NB4 (cell line): ENCODE measurements around the gene GRIK2.

Experiments
- DNase-seq: peaks from one replicate; pipeline ENCODE4 v3.0.0; 2010; ENCODE audit warnings: low read depth
- H3K4me3 ChIP-seq: one replicate; pipeline ENCODE4 v1.5.1; 2011; ENCODE audit warnings: mild to moderate bottlenecking, low read depth, low read length, moderate library complexity
- MYC ChIP-seq: IDR thresholded peaks from 2 replicates; pipeline ENCODE4 v1.6.1; 2011; ENCODE audit warnings: low read depth, low read length
- POLR2A ChIP-seq: IDR thresholded peaks from 2 replicates; pipeline ENCODE4 v1.6.1; 2011; ENCODE audit warnings: mild to moderate bottlenecking; ENCODE audit not compliant: insufficient read length; ENCODE audit errors: extremely low read depth
- TF ChIP-seq, protein P1 (sequence below): IDR thresholded peaks from 2 replicates; pipeline ENCODE4 v1.6.1; 2011; ENCODE audit warnings: low read depth, low read length
- TF ChIP-seq, protein P2 (sequence below): IDR thresholded peaks from one replicate; pipeline ENCODE4 v1.5.1; 2012; ENCODE audit warnings: low read depth, low read length

The GRIK2 gene

DNA sequence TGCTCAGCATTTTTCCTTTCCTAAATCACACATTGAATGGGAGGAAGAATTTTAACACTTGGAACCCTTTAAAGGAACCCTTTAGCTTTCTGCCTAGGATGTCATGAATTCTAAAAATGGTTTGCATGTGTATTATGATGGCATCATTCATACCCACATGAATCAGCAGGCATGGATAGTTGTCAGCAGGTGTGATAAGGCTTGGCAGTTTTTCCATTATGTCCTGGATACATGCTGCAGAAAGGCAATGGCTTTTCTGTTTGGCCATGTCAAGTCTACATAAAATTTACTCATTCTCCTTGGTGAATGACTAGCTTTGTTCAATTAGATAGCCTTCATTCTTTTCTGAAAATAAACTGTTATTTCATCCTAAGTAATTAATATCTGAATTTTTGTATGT lies 353.7 kb downstream of the GRIK2 start:
- H3K4me3 ChIP-seq, result no peak overlapping the region
- no peak for DNase-seq
- TF ChIP-seq POLR2A, result no peak
- TF ChIP-seq, protein P1, sequence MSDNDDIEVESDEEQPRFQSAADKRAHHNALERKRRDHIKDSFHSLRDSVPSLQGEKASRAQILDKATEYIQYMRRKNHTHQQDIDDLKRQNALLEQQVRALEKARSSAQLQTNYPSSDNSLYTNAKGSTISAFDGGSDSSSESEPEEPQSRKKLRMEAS, result no peak
- TF ChIP-seq, protein P2, sequence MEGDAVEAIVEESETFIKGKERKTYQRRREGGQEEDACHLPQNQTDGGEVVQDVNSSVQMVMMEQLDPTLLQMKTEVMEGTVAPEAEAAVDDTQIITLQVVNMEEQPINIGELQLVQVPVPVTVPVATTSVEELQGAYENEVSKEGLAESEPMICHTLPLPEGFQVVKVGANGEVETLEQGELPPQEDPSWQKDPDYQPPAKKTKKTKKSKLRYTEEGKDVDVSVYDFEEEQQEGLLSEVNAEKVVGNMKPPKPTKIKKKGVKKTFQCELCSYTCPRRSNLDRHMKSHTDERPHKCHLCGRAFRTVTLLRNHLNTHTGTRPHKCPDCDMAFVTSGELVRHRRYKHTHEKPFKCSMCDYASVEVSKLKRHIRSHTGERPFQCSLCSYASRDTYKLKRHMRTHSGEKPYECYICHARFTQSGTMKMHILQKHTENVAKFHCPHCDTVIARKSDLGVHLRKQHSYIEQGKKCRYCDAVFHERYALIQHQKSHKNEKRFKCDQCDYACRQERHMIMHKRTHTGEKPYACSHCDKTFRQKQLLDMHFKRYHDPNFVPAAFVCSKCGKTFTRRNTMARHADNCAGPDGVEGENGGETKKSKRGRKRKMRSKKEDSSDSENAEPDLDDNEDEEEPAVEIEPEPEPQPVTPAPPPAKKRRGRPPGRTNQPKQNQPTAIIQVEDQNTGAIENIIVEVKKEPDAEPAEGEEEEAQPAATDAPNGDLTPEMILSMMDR, result no peak
- no peak for TF ChIP-seq MYC

DNA sequence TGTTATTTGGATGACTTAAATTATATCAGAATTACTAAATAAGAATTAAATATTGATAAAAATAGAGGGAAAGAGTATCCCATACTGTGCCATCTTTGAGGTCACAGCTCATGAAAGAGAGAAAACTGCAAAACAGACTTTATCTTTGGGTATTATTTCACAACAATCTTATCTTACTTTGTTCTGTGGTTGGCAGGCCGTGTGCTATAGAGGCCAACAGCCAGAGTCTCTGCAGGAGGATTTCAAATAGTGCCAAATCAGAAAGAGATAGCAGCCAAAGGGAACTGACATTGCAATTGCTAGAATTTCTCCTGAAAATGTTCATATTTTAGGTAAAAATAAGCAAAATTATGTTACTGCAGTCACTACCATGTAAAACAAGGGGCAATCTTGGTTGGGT lies 354.2 kb downstream of the GRIK2 start:
- DNase-seq, result peak; percentile 23
- TF ChIP-seq, protein P2, result no peak
- TF ChIP-seq MYC, result no peak
- TF ChIP-seq, protein P1, result no peak
- TF ChIP-seq POLR2A, result no peak

DNA sequence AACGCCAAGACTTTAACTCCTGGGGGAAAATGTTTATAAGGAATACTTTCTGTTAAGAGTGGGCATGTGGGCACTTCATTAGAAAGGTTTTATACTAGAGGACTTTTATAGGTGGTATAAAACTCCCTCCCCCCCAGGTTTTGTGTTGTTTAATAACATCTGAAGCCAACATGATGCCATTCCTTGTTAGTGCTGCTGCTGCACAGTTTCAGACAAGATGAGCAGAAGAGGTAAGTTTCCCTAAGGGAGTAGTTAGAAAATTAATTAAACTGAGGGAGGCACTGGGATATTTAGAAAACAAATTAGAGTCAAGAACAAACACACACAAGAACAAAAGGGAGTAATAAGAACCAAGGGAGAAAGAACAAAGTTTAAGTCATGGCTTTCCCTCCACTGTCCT lies 362.4 kb downstream of the GRIK2 start:
- no peak overlapping the region for H3K4me3 ChIP-seq
- no peak for DNase-seq
- TF ChIP-seq POLR2A, result no peak

More for the DNA sequence above, 354.2 kb downstream of the GRIK2 start:
- H3K4me3 ChIP-seq, result no peak overlapping the region

DNA sequence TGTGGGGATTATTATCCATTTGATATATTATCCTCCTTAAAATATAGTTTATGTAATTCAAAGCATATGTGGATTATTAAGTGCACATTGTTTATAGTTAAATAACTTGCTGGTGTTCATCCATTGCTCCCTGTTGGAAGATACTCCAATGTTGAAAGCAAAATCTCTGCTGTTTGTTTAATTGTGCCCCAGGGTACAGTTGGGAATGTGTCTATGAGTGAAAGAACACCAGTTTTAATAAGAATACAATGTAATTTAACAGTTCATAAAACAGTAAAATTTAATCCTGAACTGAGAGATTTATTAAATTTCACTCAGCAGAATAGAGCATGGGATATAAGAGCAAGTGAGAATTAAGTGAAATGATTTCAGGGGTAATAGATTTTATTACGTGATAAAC lies 364.9 kb downstream of the GRIK2 start:
- TF ChIP-seq MYC (no peak), POLR2A (no peak)
- TF ChIP-seq, protein P2, result no peak
- TF ChIP-seq, protein P1, result no peak
- DNase-seq, result no peak
- no peak overlapping the region for H3K4me3 ChIP-seq

DNA sequence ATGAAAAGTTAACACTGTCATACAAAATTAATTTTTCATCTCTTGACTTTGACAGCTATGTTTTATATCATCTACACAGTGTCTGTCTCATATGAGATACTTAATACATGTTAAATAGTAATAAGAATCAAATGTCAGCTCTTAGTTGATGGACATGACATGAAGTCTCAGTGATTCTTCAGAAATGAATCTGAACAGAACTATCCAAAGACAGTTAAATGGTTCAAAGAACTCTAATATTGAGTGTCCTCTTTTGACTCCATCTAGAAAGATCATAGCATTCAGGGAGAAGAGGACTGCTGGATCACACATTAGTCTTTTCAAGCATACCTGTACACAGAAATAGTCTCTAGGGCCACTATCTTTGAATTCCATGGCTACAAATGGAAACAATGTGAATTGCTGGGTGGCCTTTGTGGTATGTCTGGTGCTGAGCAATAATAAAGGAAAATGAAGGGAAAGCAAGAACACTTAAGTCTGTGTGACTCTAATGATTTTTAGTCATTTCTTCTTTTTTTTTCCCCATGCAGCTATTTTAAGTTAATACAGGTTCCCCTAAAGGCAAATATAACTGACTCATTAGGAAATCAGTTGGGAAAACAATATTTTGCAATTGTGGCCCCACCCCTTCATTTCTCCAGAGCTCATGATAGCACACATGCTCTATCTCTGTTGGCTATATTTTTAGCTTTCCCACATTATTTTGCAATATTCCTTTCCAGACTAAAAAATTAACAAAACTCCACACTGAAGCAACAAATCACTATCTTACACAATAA lies 367.5 kb downstream of the GRIK2 start:
- peak; percentile 81 for DNase-seq

DNA sequence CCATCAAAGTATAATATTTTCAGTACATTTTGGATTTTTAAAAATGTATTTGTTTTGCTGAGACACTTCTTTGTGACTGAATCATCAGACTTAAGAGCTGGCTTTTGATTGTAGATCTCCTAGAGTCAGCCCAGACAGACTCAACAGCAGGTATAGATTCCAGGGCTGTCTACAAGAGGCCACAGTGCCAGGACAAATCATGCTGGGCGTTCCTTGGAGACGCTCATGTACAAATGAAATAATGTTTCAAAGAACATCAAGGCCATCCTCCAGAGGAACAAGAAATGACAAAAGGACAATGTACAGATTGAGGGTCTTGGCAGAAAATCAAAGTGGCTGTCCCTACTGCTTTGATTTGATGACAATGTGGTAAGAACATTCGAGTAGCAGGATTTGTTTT lies 369.3 kb downstream of the GRIK2 start:
- no peak overlapping the region for H3K4me3 ChIP-seq
- TF ChIP-seq MYC (no peak), POLR2A (no peak)
- TF ChIP-seq, protein P1, result no peak
- no peak for DNase-seq

More for the DNA sequence above, 367.5 kb downstream of the GRIK2 start:
- no peak overlapping the region for H3K4me3 ChIP-seq
- TF ChIP-seq POLR2A (no peak), MYC (no peak)
- TF ChIP-seq, protein P1, result no peak
- TF ChIP-seq, protein P2, result no peak

- DNase-seq, result no peak
- H3K4me3 ChIP-seq, result no peak overlapping the region
- TF ChIP-seq, protein P2, result no peak
- TF ChIP-seq POLR2A (no peak), MYC (no peak)
- TF ChIP-seq, protein P1, result no peak
These were observed 371.8 kb downstream of the GRIK2 start for GRCh38 chr6:101765281-101765680.
